GM23248 (cell line): Measurements from ENCODE around the gene TMED10.

Source experiments
- EZH2 ChIP-seq: fragments of 200-600 bp; sonication (generic); IDR thresholded peaks from 2 replicates; pipeline ENCODE4 v1.6.1; 2018; ENCODE audit warnings: antibody characterized with exemption, mild to moderate bottlenecking; ENCODE audit not compliant: insufficient read depth, poor library complexity, severe bottlenecking
- EZH2phosphoT487 ChIP-seq: fragments of 200-600 bp; sonication (generic); IDR thresholded peaks from 2 replicates; pipeline ENCODE4 v1.6.1; 2018; ENCODE audit warnings: antibody characterized with exemption, moderate library complexity, mild to moderate bottlenecking, low read depth; ENCODE audit not compliant: insufficient read depth

- TF ChIP-seq EZH2 (no peak), EZH2phosphoT487 (no peak)
These were observed 62.4 kb downstream of the TMED10 start for GRCh38 chr14:75113932-75114539.
